CD14-positive monocyte (primary cell): ENCODE measurements around the gene PTBP2. TPM values are rescaled to one million over a fixed set of nuclear protein-coding genes. Genes with fewer than 3 reads are reported as not detected.

ENCODE experiments used
- DNase-seq, 3 donors: peaks; one replicate each; pipeline ENCODE4 v3.0.0-alpha.2; 2011 to 2022
- H2AFZ ChIP-seq: 2 replicates; pipeline ENCODE4 v1.6.0; 2012; ENCODE audit warnings: mild to moderate bottlenecking, low read depth, low read length, inconsistent platforms; ENCODE audit not compliant: insufficient read depth, poor library complexity, severe bottlenecking
- H3K27ac ChIP-seq, 2 donors: 1 replicate in 1 of 2; 2 replicates in 1 of 2; pipeline ENCODE4 v1.5.1; 2012 to 2013; ENCODE audit warnings: low read length in 2 of 2, control low read depth in 1 of 2, inconsistent platforms in 1 of 2, low read depth in 1 of 2, mild to moderate bottlenecking in 1 of 2
- H3K27me3 ChIP-seq, 2 donors: one replicate each; pipeline versions ENCODE4 v1.6.0 to v1.6.1; 2011 to 2013; ENCODE audit warnings: low read length in 2 of 2; ENCODE audit not compliant: control insufficient read depth in 2 of 2, insufficient read depth in 2 of 2
- H3K36me3 ChIP-seq, 2 donors: replicated peaks in 1 of 2; 1 replicate in 1 of 2; 2 replicates in 1 of 2; pipeline versions ENCODE4 v1.5.1 to v1.6.1; 2012 to 2013; ENCODE audit warnings: low read length in 2 of 2, control low read depth in 1 of 2, inconsistent platforms in 1 of 2, mild to moderate bottlenecking in 1 of 2; ENCODE audit not compliant: insufficient read depth in 2 of 2, control insufficient read depth in 1 of 2
- H3K4me1 ChIP-seq, 2 donors: 1 replicate in 1 of 2; 2 replicates in 1 of 2; pipeline versions ENCODE4 v1.5.1 to v1.6.1; 2012 to 2013; ENCODE audit warnings: low read length in 2 of 2, control low read depth in 1 of 2, inconsistent platforms in 1 of 2, mild to moderate bottlenecking in 1 of 2, moderate library complexity in 1 of 2; ENCODE audit not compliant: insufficient read depth in 2 of 2, control insufficient read depth in 1 of 2
- H3K4me2 ChIP-seq: replicated peaks from 2 replicates; pipeline ENCODE3; 2012; ENCODE audit warnings: low read length, moderate library complexity, mild to moderate bottlenecking; ENCODE audit not compliant: poor library complexity, severe bottlenecking; ENCODE audit errors: extremely low read depth
- H3K4me3 ChIP-seq, 3 experiments: fragments of 200-600 bp in 1 of 3; sonication (generic) in 1 of 3; replicated peaks in 1 of 3; 1 replicate in 2 of 3; 2 replicates in 1 of 3; pipeline ENCODE4 v1.5.1; 2011 to 2013; ENCODE audit warnings: low read length in 3 of 3, mild to moderate bottlenecking in 3 of 3, control low read depth in 2 of 3, low read depth in 2 of 3, inconsistent platforms in 1 of 3, moderate library complexity in 1 of 3
- H3K79me2 ChIP-seq: 2 replicates; pipeline ENCODE4 v1.6.0; 2012; ENCODE audit warnings: mild to moderate bottlenecking, control low read depth, inconsistent platforms, low read length, moderate library complexity; ENCODE audit not compliant: insufficient read depth
- H3K9ac ChIP-seq: 2 replicates; pipeline ENCODE4 v1.6.0; 2017; ENCODE audit warnings: low read length, mild to moderate bottlenecking; ENCODE audit not compliant: insufficient read depth, poor library complexity, severe bottlenecking
- H3K9me3 ChIP-seq, 2 donors: replicated peaks in 1 of 2; 1 replicate in 1 of 2; 2 replicates in 1 of 2; pipeline versions ENCODE4 v1.5.1 to v1.6.1; 2012 to 2013; ENCODE audit warnings: low read length in 2 of 2, control low read depth in 1 of 2; ENCODE audit not compliant: control insufficient read depth in 1 of 2, insufficient read depth in 1 of 2
- H4K20me1 ChIP-seq: 2 replicates; pipeline ENCODE4 v1.6.0; 2012; ENCODE audit warnings: mild to moderate bottlenecking, low read length, control low read depth, moderate library complexity; ENCODE audit not compliant: insufficient read depth
- H3K27ac Mint-ChIP-seq, 7 donors: one replicate each; pipeline ENCODE4 v1.8.0; 2020; ENCODE audit warnings: mild to moderate bottlenecking in 7 of 7, mixed read lengths in 7 of 7, moderate library complexity in 6 of 7, inconsistent platforms in 2 of 7
- H3K27me3 Mint-ChIP-seq, 3 donors: one replicate each; pipeline ENCODE4 v1.8.0; 2021 to 2022; ENCODE audit warnings: low read depth in 3 of 3, mild to moderate bottlenecking in 3 of 3, mixed read lengths in 3 of 3, moderate library complexity in 3 of 3, inconsistent platforms in 1 of 3
- H3K36me3 Mint-ChIP-seq, 2 donors: one replicate each; pipeline ENCODE4 v1.8.0; 2020; ENCODE audit warnings: mixed read lengths in 2 of 2, inconsistent platforms in 1 of 2, mild to moderate bottlenecking in 1 of 2
- H3K4me1 Mint-ChIP-seq: one replicate; pipeline ENCODE4 v1.8.0; 2020; ENCODE audit warnings: mild to moderate bottlenecking, mixed read lengths
- H3K4me3 Mint-ChIP-seq, 2 donors: one replicate each; pipeline ENCODE4 v1.8.0; 2020; ENCODE audit warnings: mild to moderate bottlenecking in 2 of 2, mixed read lengths in 2 of 2, moderate library complexity in 1 of 2
- H3K9me3 Mint-ChIP-seq, 7 donors: one replicate each; pipeline ENCODE4 v1.8.0; 2020 to 2022; ENCODE audit warnings: mixed read lengths in 7 of 7, mild to moderate bottlenecking in 6 of 7, moderate library complexity in 6 of 7, inconsistent platforms in 2 of 7
- CTCF ChIP-seq: fragments of 200-600 bp; IDR thresholded peaks from one replicate; pipeline ENCODE4 v1.8.0; 2022; ENCODE audit warnings: antibody characterized with exemption, mild to moderate bottlenecking
- WGBS: methylation state at CpG from one replicate; pipeline ENCODE4 v1.1.5; 2013; ENCODE audit warnings: missing lambda C conversion rate; ENCODE audit not compliant: insufficient coverage; 5-methylcytosine and 5-hydroxymethylcytosine counted together
- intact Hi-C, 2 donors: fragments of 100-400 bp; cut with micrococcal nuclease; formaldehyde crosslinking; loops; one replicate each; pipeline versions ENCODE4 v1.15.0 to v1.15.1; 2023
- polyA plus RNA-seq, 3 donors: library from polyadenylated mRNA; depleted of rRNA in 1 of 3; unstranded in 2 of 3; stranded (reverse) in 1 of 3; fragments of 300-500 nt in 2 of 3; fragments of >200 nt in 1 of 3; fragmentation: Illumina TruSeq in 2 of 3; gene quantifications; 1 replicate in 2 of 3; 2 replicates in 1 of 3; pipeline ENCODE4 v1.2.3, GENCODE V29; 2012 to 2021

PTBP2 gene
- polyA plus RNA-seq, 3 donors = 0.52 to 18.2 (median 1.2) TPM

GRCh38 chr1:96763514-96763913 lies 41.9 kb downstream of the PTBP2 start:
- peaks cover 23 to 30% of the 10 kb centered on the region in 2 donors for H3K36me3 Mint-ChIP-seq
- no peaks in the 10 kb centered on the region for H3K4me1 ChIP-seq
- no peak overlapping the region for H3K4me3 Mint-ChIP-seq
- intact Hi-C loops = no loop called here
- no peaks in the 10 kb centered on the region for H3K27me3 Mint-ChIP-seq
- no peaks in the 10 kb centered on the region for H4K20me1 ChIP-seq
- no peak overlapping the region for H3K27ac ChIP-seq
- H3K4me2 ChIP-seq = no peak overlapping the region
- H3K9me3 ChIP-seq = peaks cover 7% of the 10 kb centered on the region in 2 donors
- peaks cover 0 to 7% of the 10 kb centered on the region in 2 donors for H3K36me3 ChIP-seq
- H3K27me3 ChIP-seq = no peaks in the 10 kb centered on the region
- no peak overlapping the region for H3K27ac Mint-ChIP-seq
- no peak overlapping the region for H3K9ac ChIP-seq
- H3K9me3 Mint-ChIP-seq = peaks cover 0 to 21% (median 12%) of the 10 kb centered on the region in 7 donors
- no peaks in the 10 kb centered on the region for H3K4me1 Mint-ChIP-seq
- H2AFZ ChIP-seq = no peak overlapping the region
- TF ChIP-seq CTCF = no peak
- no peak for DNase-seq
- H3K4me3 ChIP-seq = no peak overlapping the region
- no CpG with 5 or more reads among the region's 4 CpGs for WGBS
- H3K79me2 ChIP-seq = peaks cover 13% of the 10 kb centered on the region

- intact Hi-C loops = no loop called here
These were observed 42.9 kb downstream of the PTBP2 start for GRCh38 chr1:96764469-96764868.

More at GRCh38 chr1:96764469-96764868, 42.9 kb downstream of the PTBP2 start:
- no peak for TF ChIP-seq CTCF
- Mint-ChIP-seq H3K4me1 (no peaks in the 10 kb centered on the region), H3K9me3 (peaks cover 0 to 21% (median 10%) of the 10 kb centered on the region in 7 donors), H3K4me3 (no peak overlapping the region), H3K36me3 (peaks cover 21 to 30% of the 10 kb centered on the region in 2 donors), H3K27me3 (no peaks in the 10 kb centered on the region), H3K27ac (no peak overlapping the region)
- no peak overlapping the region for H3K4me2 ChIP-seq
- no peaks in the 10 kb centered on the region for H3K27me3 ChIP-seq
- no peaks in the 10 kb centered on the region for H3K4me1 ChIP-seq
- H3K36me3 ChIP-seq = peaks cover 0 to 1% of the 10 kb centered on the region in 2 donors
- no peak overlapping the region for H3K27ac ChIP-seq
- H4K20me1 ChIP-seq = no peaks in the 10 kb centered on the region
- no peak overlapping the region for H3K4me3 ChIP-seq
- peaks cover 7% of the 10 kb centered on the region in 2 donors for H3K9me3 ChIP-seq
- peaks cover 9% of the 10 kb centered on the region for H3K79me2 ChIP-seq
- no peak for DNase-seq
- no peak overlapping the region for H2AFZ ChIP-seq
- H3K9ac ChIP-seq = no peak overlapping the region
